Calu3 (cell line): Measurements from ENCODE around the gene SHANK3. TPM values are rescaled to one million over a fixed set of nuclear protein-coding genes. Genes with fewer than 3 reads are reported as not detected.

Source experiments
- BruUV-seq: library from RNA; stranded (reverse); fragments of 400-500 nt; replicated peaks from 2 replicates; lab custom pipeline; 2021; lab: Mats Ljungman, UMichigan
- CTCF ChIA-PET: fragments of 300-600 bp; sonication (Branson Sonifier 250); formaldehyde crosslinking; loops from one replicate; lab custom pipeline; 2022; ENCODE audit warnings: antibody characterized with exemption; lab: Charles Lee
- DNase-seq: peaks from one replicate; pipeline ENCODE4 v3.0.0; 2022
- H3K27ac Mint-ChIP-seq: one replicate; pipeline ENCODE4 v1.8.0; 2022; ENCODE audit warnings: mixed read lengths; ENCODE audit not compliant: unreplicated experiment
- H3K27me3 Mint-ChIP-seq: one replicate; pipeline ENCODE4 v1.8.0; 2022; ENCODE audit warnings: mixed read lengths; ENCODE audit not compliant: unreplicated experiment
- H3K36me3 Mint-ChIP-seq: one replicate; pipeline ENCODE4 v1.8.0; 2022; ENCODE audit warnings: mild to moderate bottlenecking, moderate library complexity, mixed read lengths; ENCODE audit not compliant: insufficient read depth, unreplicated experiment
- H3K4me1 Mint-ChIP-seq: one replicate; pipeline ENCODE4 v1.8.0; 2022; ENCODE audit warnings: mild to moderate bottlenecking, low read depth, mixed read lengths; ENCODE audit not compliant: unreplicated experiment
- H3K4me3 Mint-ChIP-seq: one replicate; pipeline ENCODE4 v1.8.0; 2022; ENCODE audit warnings: mild to moderate bottlenecking, low read depth, moderate library complexity, mixed read lengths; ENCODE audit not compliant: unreplicated experiment
- H3K9me3 Mint-ChIP-seq: one replicate; pipeline ENCODE4 v1.8.0; 2022; ENCODE audit warnings: low read depth, mixed read lengths; ENCODE audit not compliant: unreplicated experiment
- CTCF ChIP-seq: fragments of 200-600 bp; IDR thresholded peaks from one replicate; pipeline ENCODE4 v1.8.0; 2022; ENCODE audit warnings: antibody characterized with exemption; ENCODE audit not compliant: unreplicated experiment
- intact Hi-C: fragments of 100-400 bp; cut with micrococcal nuclease; formaldehyde crosslinking; loops from one replicate; pipeline ENCODE4 v1.10.0; 2022; ENCODE audit not compliant: unreplicated experiment
- total RNA-seq: library from RNA; stranded (reverse); gene quantifications from 2 replicates; pipeline ENCODE4 v1.2.3, GENCODE V29; 2022

The SHANK3 gene
- total RNA-seq, 1 experiment from 2014 or later, result 2.1 TPM

- no peaks in the 10 kb centered on the region for H3K36me3 Mint-ChIP-seq
- CTCF ChIA-PET, result no interaction called here
- H3K4me3 Mint-ChIP-seq, result no peak overlapping the region
- H3K27me3 Mint-ChIP-seq, result peaks cover 41% of the 10 kb centered on the region
- DNase-seq, result no peak
- H3K4me1 Mint-ChIP-seq, result no peaks in the 10 kb centered on the region
- H3K27ac Mint-ChIP-seq, result no peak overlapping the region
- intact Hi-C loops, result no loop called here
- H3K9me3 Mint-ChIP-seq, result no peaks in the 10 kb centered on the region
- no TSS peak for BruUV-seq
- TF ChIP-seq CTCF, result no peak
Observed at GRCh38 chr22:50704510-50705218, 32.0 kb downstream of the SHANK3 start.

GRCh38 chr22:50705219-50705691, 32.6 kb downstream of the SHANK3 start:
- H3K4me3 Mint-ChIP-seq, result no peak overlapping the region
- intact Hi-C loops, result no loop called here
- peaks cover 47% of the 10 kb centered on the region for H3K27me3 Mint-ChIP-seq
- no peaks in the 10 kb centered on the region for H3K4me1 Mint-ChIP-seq
- DNase-seq, result no peak
- no peaks in the 10 kb centered on the region for H3K9me3 Mint-ChIP-seq
- H3K27ac Mint-ChIP-seq, result no peak overlapping the region
- no TSS peak for BruUV-seq
- CTCF ChIA-PET, result no interaction called here
- no peaks in the 10 kb centered on the region for H3K36me3 Mint-ChIP-seq
- no peak for TF ChIP-seq CTCF

DNA sequence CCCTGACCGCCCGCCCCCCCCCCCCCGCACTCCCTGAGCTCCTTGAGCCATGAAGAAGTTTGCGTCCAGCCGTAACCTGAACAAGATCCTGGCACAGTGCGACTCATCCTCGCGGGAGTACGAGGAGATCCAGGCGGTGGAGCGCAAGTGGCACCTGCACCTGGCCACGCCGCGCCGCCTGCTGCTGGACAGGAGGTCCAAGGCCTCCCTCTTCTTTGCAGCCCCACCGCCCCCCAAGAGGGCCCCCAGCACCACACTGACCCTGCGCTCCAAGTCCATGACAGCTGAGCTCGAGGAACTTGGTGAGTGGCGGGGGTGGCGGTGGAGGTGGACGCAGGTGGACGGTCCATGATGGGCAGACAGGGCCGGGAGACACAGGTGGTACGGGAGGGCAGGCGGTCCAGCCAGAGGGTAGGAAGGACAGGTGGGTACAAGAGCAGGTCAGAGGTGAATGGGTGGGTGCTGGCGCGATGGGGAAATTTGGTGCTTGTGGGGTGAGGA, 33.3 kb downstream of the SHANK3 start:
- no peak for DNase-seq
- Mint-ChIP-seq H3K4me3 (no peak overlapping the region), H3K4me1 (no peaks in the 10 kb centered on the region), H3K36me3 (no peaks in the 10 kb centered on the region), H3K9me3 (no peaks in the 10 kb centered on the region), H3K27me3 (peaks cover 52% of the 10 kb centered on the region), H3K27ac (no peak overlapping the region)
- no peak for TF ChIP-seq CTCF
- CTCF ChIA-PET, result no interaction called here
- intact Hi-C loops, result no loop called here
- no TSS peak for BruUV-seq

DNA sequence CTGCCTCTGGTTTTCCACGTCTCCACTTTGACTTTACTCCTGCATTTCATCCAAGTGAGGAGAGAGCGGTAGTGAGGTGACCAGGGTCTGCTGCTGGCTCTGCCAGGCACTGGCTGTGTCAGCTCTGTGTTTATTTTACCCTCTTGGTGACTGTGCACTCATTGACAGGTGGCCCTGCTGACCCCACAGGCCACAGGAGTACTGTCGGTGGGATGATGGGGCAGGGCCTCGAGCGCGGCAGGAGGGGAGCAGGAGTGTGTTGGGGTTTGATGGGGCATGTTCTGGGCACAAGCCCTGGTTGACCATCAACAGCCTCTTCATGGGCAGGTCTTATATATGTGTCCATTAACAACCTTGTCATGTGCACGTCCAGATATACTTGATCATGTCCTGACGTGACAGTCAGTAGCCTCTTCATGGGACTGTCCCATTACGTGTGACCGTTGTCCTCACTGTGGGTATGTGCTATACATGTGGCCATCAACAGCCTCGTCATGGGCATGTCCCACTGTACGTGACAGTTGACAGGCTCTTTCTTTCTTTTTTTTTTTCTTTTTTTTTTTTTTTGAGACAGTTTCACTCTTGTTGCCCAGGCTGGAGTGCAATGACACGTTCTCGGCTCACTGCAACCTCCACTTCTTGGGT, 34.0 kb downstream of the SHANK3 start:
- no peak for DNase-seq
- H3K9me3 Mint-ChIP-seq, result no peaks in the 10 kb centered on the region
- BruUV-seq, result no TSS peak
- peaks cover 52% of the 10 kb centered on the region for H3K27me3 Mint-ChIP-seq
- no peak overlapping the region for H3K27ac Mint-ChIP-seq
- intact Hi-C loops, result no loop called here
- no peak for TF ChIP-seq CTCF
- H3K36me3 Mint-ChIP-seq, result no peaks in the 10 kb centered on the region
- no peak overlapping the region for H3K4me3 Mint-ChIP-seq
- CTCF ChIA-PET, result no interaction called here
- no peaks in the 10 kb centered on the region for H3K4me1 Mint-ChIP-seq
